Activated T-helper 17 cell treated with anti-CD3 and anti-CD28 coated beads, Interleukin-2, amount 50 U/mL, for 72 hours (primary cell): ENCODE data around the gene ACSM3. TPM values are rescaled to one million over a fixed set of nuclear protein-coding genes. Genes with fewer than 3 reads are reported as not detected.

Source experiments
- ATAC-seq: fragments of 150-1000 bp; cut with Tn5 transposase; replicated peaks from 2 replicates; pipeline ENCODE4 v1.10.0; 2021; ENCODE audit warnings: mild to moderate bottlenecking, moderate library complexity
- H3K27ac Mint-ChIP-seq: one replicate; pipeline ENCODE4 v1.8.0; 2022; ENCODE audit warnings: mixed read lengths
- H3K27me3 Mint-ChIP-seq: one replicate; pipeline ENCODE4 v1.8.0; 2022; ENCODE audit warnings: mixed read lengths
- H3K36me3 Mint-ChIP-seq: one replicate; pipeline ENCODE4 v1.8.0; 2022; ENCODE audit warnings: low read depth, mild to moderate bottlenecking, mixed read lengths
- H3K4me1 Mint-ChIP-seq: one replicate; pipeline ENCODE4 v1.8.0; 2022; ENCODE audit warnings: mixed read lengths
- H3K4me3 Mint-ChIP-seq: one replicate; pipeline ENCODE4 v1.8.0; 2022; ENCODE audit warnings: mild to moderate bottlenecking, mixed read lengths
- H3K9me3 Mint-ChIP-seq: one replicate; pipeline ENCODE4 v1.8.0; 2022; ENCODE audit warnings: mixed read lengths
- total RNA-seq, 2 donors: library from RNA; stranded (reverse); gene quantifications; one replicate each; pipeline ENCODE4 v1.2.3, GENCODE V29; 2022

The ACSM3 gene
- total RNA-seq, 2 donors from 2014 or later = 13.3 to 15.1 TPM

DNA sequence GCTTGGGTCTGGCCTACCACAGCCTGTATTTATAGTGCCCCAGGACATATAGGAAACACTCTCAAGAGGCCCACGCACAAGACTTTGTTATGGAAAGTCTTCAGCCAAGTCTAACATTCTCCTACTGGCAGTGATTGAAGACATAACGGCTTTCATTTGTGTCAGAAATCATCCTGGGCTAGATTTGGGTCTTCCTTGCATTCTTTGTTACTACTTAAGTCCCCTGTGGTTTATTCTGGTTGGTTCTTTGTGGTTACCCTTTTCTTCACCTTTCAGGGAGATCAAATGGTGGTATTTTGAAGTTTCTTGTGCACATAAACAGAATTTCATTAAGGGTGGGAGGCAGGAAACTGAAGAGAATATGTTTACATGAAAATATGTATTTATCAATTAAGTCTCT is 80.2 kb downstream of the ACSM3 start:
- H3K9me3 Mint-ChIP-seq = no peaks in the 10 kb centered on the region
- peak overlapping the region; percentile 30 for H3K4me3 Mint-ChIP-seq
- H3K36me3 Mint-ChIP-seq = no peaks in the 10 kb centered on the region
- peak; percentile 35 for ATAC-seq
- H3K27ac Mint-ChIP-seq = peak overlapping the region; percentile 74
- peaks cover 12% of the 10 kb centered on the region for H3K4me1 Mint-ChIP-seq
- H3K27me3 Mint-ChIP-seq = no peaks in the 10 kb centered on the region

GRCh38 chr16:20844588-20844987 is 80.8 kb downstream of the ACSM3 start:
- ATAC-seq = peak; percentile 71
- H3K36me3 Mint-ChIP-seq = no peaks in the 10 kb centered on the region
- peak overlapping the region; percentile 74 for H3K27ac Mint-ChIP-seq
- H3K4me1 Mint-ChIP-seq = peaks cover 12% of the 10 kb centered on the region
- no peaks in the 10 kb centered on the region for H3K9me3 Mint-ChIP-seq
- no peaks in the 10 kb centered on the region for H3K27me3 Mint-ChIP-seq
- peak overlapping the region; percentile 30 for H3K4me3 Mint-ChIP-seq

DNA sequence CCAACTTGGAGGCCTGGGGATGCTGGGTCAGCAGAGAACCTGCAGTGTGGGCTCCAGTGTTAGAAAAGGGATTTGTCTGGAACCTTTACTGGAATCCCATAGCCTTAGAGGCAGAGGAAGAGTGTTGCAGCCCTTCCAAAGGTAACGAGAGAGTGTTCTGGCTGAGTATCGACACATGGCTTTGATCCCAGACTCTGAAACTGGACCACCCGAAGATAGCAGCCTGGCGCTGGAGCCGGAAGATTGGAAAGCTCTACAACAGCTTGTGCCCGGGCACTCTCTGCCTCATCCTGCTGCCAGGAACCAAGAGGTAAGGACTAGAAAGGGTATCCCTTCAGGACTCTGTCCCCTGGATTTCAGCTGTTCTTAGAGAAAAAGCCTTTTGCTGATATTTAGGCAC is 82.2 kb downstream of the ACSM3 start:
- H3K27me3 Mint-ChIP-seq = no peaks in the 10 kb centered on the region
- no peak overlapping the region for H3K27ac Mint-ChIP-seq
- H3K36me3 Mint-ChIP-seq = no peaks in the 10 kb centered on the region
- no peaks in the 10 kb centered on the region for H3K9me3 Mint-ChIP-seq
- H3K4me1 Mint-ChIP-seq = peaks cover 12% of the 10 kb centered on the region
- H3K4me3 Mint-ChIP-seq = no peak overlapping the region
- no peak for ATAC-seq

DNA sequence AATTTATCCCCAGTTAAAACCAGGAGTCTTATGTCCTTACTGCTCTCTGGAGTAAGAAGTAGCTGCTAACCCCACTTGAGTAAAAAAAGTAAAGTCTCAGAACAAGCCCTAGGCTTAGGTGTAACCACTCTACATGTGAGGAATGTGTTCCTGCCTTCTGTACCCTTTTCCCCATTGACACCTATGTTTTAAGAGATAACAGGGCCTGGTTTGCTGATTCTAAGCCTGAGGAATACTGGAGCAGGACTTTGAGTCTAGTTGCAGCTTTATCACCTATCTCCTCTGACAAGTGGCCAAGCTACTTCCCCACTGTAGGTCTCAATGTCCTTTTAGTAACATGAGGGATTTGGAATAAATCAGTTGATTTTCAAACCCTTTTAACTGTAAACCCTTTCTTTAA is 82.7 kb downstream of the ACSM3 start:
- no peak overlapping the region for H3K4me3 Mint-ChIP-seq
- H3K4me1 Mint-ChIP-seq = peaks cover 12% of the 10 kb centered on the region
- H3K9me3 Mint-ChIP-seq = no peaks in the 10 kb centered on the region
- no peak for ATAC-seq
- no peaks in the 10 kb centered on the region for H3K27me3 Mint-ChIP-seq
- H3K27ac Mint-ChIP-seq = no peak overlapping the region
- H3K36me3 Mint-ChIP-seq = no peaks in the 10 kb centered on the region

Other genes starting within 250 kb of the ACSM3 start
- gene ACSM2B, start 187.6 kb upstream of the ACSM3 start, total RNA-seq = not detected
- gene ACSM1, start 66.3 kb upstream of the ACSM3 start, total RNA-seq = under 1 TPM in 1 of 2 donors, not detected in 1; 0.32 TPM
- gene THUMPD1, start 22.2 kb upstream of the ACSM3 start, total RNA-seq = 10 to 100 TPM; 28.7 to 42.8 TPM
- 10 to 100 TPM; 18.1 to 21.8 TPM for gene ERI2, start 42.5 kb downstream of the ACSM3 start, total RNA-seq
- 10 to 100 TPM in 1 of 2 donors, 1 to 10 TPM in 1; 9.7 to 11.4 TPM for gene REXO5, start 42.5 kb downstream of the ACSM3 start, total RNA-seq
- 10 to 100 TPM; 14.7 to 25.0 TPM for gene DCUN1D3, start 136.3 kb downstream of the ACSM3 start, total RNA-seq
- gene LYRM1, start 136.8 kb downstream of the ACSM3 start, total RNA-seq = 10 to 100 TPM; 21.0 to 39.7 TPM